Astrocyte of the spinal cord (primary cell): ENCODE data around the gene ABCC1.

Experiments used
- DNase-seq: peaks from one replicate; pipeline ENCODE4 v3.0.0; 2011; ENCODE audit warnings: low read depth, low spot score
- H3K4me3 ChIP-seq: 2 replicates; pipeline ENCODE4 v1.5.1; 2011; ENCODE audit warnings: low read depth, mild to moderate bottlenecking, low read length, moderate library complexity
- CTCF ChIP-seq: IDR thresholded peaks from 2 replicates; pipeline ENCODE4 v1.5.1; 2012; ENCODE audit warnings: low read depth, mild to moderate bottlenecking, low read length, inconsistent platforms
- in situ Hi-C: cut with HindIII; loops from 2 replicates; pipeline ENCODE4 v1.10.0; 2017; ENCODE audit warnings: low sequenced_read_pairs

The ABCC1 gene

GRCh38 chr16:16182918-16183317 lies 233.5 kb downstream of the ABCC1 start:
- H3K4me3 ChIP-seq: no peak overlapping the region
- no peak for TF ChIP-seq CTCF
- in situ Hi-C loops: no loop called here
- DNase-seq: no peak

- no peak overlapping the region for H3K4me3 ChIP-seq
- no peak for TF ChIP-seq CTCF
- DNase-seq: no peak
- in situ Hi-C loops: no loop called here
Observed at GRCh38 chr16:16183562-16183961, 234.1 kb downstream of the ABCC1 start.

GRCh38 chr16:16184594-16184993 lies 235.2 kb downstream of the ABCC1 start:
- in situ Hi-C loops: no loop called here
- DNase-seq: no peak
- H3K4me3 ChIP-seq: no peak overlapping the region
- TF ChIP-seq CTCF: no peak

GRCh38 chr16:16185095-16185494 lies 235.7 kb downstream of the ABCC1 start:
- H3K4me3 ChIP-seq: no peak overlapping the region
- in situ Hi-C loops: no loop called here
- no peak for DNase-seq
- TF ChIP-seq CTCF: no peak

GRCh38 chr16:16186820-16187219 lies 237.4 kb downstream of the ABCC1 start:
- DNase-seq: no peak
- TF ChIP-seq CTCF: no peak
- H3K4me3 ChIP-seq: no peak overlapping the region
- in situ Hi-C loops: no loop called here

GRCh38 chr16:16188827-16189226 lies 239.4 kb downstream of the ABCC1 start:
- DNase-seq: no peak
- TF ChIP-seq CTCF: no peak
- H3K4me3 ChIP-seq: no peak overlapping the region
- in situ Hi-C loops: no loop called here

- in situ Hi-C loops: no loop called here
- H3K4me3 ChIP-seq: no peak overlapping the region
- TF ChIP-seq CTCF: no peak
- no peak for DNase-seq
Observed at GRCh38 chr16:16189842-16190241, 240.4 kb downstream of the ABCC1 start.
